Activated CD8-positive, alpha-beta memory T cell treated with anti-CD3 and anti-CD28 coated beads, Interleukin-2, amount 50 U/mL, for 24 hours (primary cell): ENCODE measurements around the gene TP73.
"Not testable (repeated sequence)": the region's sequence is repeated elsewhere in the genome, so short reads cannot be mapped to it uniquely, and the experiment has no call there.

Experiments used
- DNase-seq: peaks from one replicate; pipeline ENCODE4 v3.0.0-alpha.2; 2020; ENCODE audit errors: extremely low read depth

TP73 gene

GRCh38 chr1:3743421-3743820 lies 91.1 kb downstream of the TP73 start:
- DNase-seq: no peak

GRCh38 chr1:3743826-3744225 lies 91.5 kb downstream of the TP73 start:
- DNase-seq: no peak

- no peak for DNase-seq
Observed at GRCh38 chr1:3744646-3745045, 92.3 kb downstream of the TP73 start.

GRCh38 chr1:3745071-3745470 lies 92.8 kb downstream of the TP73 start:
- no peak for DNase-seq

- DNase-seq: no peak
Observed at GRCh38 chr1:3745590-3746381, 93.5 kb downstream of the TP73 start.

GRCh38 chr1:3746389-3746829 lies 94.1 kb downstream of the TP73 start:
- no peak for DNase-seq

- peak; percentile 69 for DNase-seq
Observed at GRCh38 chr1:3746830-3747521, 94.7 kb downstream of the TP73 start.

- DNase-seq: no peak
Observed at GRCh38 chr1:3747522-3747848, 95.2 kb downstream of the TP73 start.

- DNase-seq: no peak
Observed at GRCh38 chr1:3747903-3748302, 95.6 kb downstream of the TP73 start.

GRCh38 chr1:3748316-3748900 lies 96.1 kb downstream of the TP73 start:
- DNase-seq: not testable (repeated sequence)

- DNase-seq: no peak
Observed at GRCh38 chr1:3749512-3749911, 97.2 kb downstream of the TP73 start.

- no peak for DNase-seq
Observed at GRCh38 chr1:3750741-3751140, 98.4 kb downstream of the TP73 start.

GRCh38 chr1:3752400-3752945 lies 100.2 kb downstream of the TP73 start, which contains the start of gene CCDC27:
Gene CCDC27 (plus strand): TSS chr1:3752450. CDS start chr1:3752482, 32 bp downstream.
- DNase-seq: no peak

- DNase-seq: no peak
Observed at GRCh38 chr1:3753656-3754454, 101.5 kb downstream of the TP73 start.

GRCh38 chr1:3756394-3756793 lies 104.1 kb downstream of the TP73 start:
- DNase-seq: no peak

- DNase-seq: no peak
Observed at GRCh38 chr1:3759164-3759563, 106.8 kb downstream of the TP73 start.

GRCh38 chr1:3759796-3760195 lies 107.5 kb downstream of the TP73 start:
- no peak for DNase-seq

GRCh38 chr1:3761296-3762010 lies 109.1 kb downstream of the TP73 start:
- no peak for DNase-seq

GRCh38 chr1:3762151-3762872 lies 110.0 kb downstream of the TP73 start:
- no peak for DNase-seq

- DNase-seq: no peak
Observed at GRCh38 chr1:3762873-3763228, 110.5 kb downstream of the TP73 start.
